Subcutaneous adipose tissue (tissue), 4 donors: Measurements from ENCODE around the gene CBX4. TPM values are rescaled to one million over a fixed set of nuclear protein-coding genes. Genes with fewer than 3 reads are reported as not detected.

Source experiments
- CTCF ChIP-seq: fragments of 450-650 bp; IDR thresholded peaks from one replicate; pipeline ENCODE4 v1.5.1; 2016; ENCODE audit warnings: low read depth, mild to moderate bottlenecking, control low read depth, antibody characterized with exemption, moderate library complexity
- total RNA-seq, 4 donors: library from RNA; depleted of rRNA; stranded (reverse); fragments of >200 nt; gene quantifications; one replicate each; pipeline ENCODE4 v1.1.0, GENCODE V29; 2016

CBX4 gene
- total RNA-seq, 4 donors from 2014 or later, result 3.9 to 9.6 (median 7.6) TPM

- no peak for TF ChIP-seq CTCF
Observed at GRCh38 chr17:79785900-79786810, 53.1 kb downstream of the CBX4 start.

GRCh38 chr17:79785017-79785899, 54.0 kb downstream of the CBX4 start:
- TF ChIP-seq CTCF, result no peak

GRCh38 chr17:79784353-79785016, 54.8 kb downstream of the CBX4 start:
- TF ChIP-seq CTCF, result no peak

GRCh38 chr17:79783891-79784290, 55.3 kb downstream of the CBX4 start:
- no peak for TF ChIP-seq CTCF

Other genes starting within 250 kb of the CBX4 start
- gene RBFOX3, start 228.4 kb downstream of the CBX4 start, total RNA-seq, result not detected
- not detected for gene ENPP7, start 108.5 kb downstream of the CBX4 start, total RNA-seq
- gene CBX2, start 61.3 kb downstream of the CBX4 start, total RNA-seq, result 1 to 10 TPM in 1 of 4 donors, under 1 TPM in 3; 0.34 to 3.0 (median 0.68) TPM
- gene CBX8, start 42.4 kb downstream of the CBX4 start, total RNA-seq, result 1 to 10 TPM in 2 of 4 donors, under 1 TPM in 2; 0.68 to 3.6 (median 1.5) TPM
- gene TBC1D16, start 196.4 kb upstream of the CBX4 start, total RNA-seq, result 100 to 1,000 TPM in 1 of 4 donors, 10 to 100 TPM in 3; 43.5 to 115 (median 60.5) TPM
- 1 to 10 TPM; 3.1 to 5.5 (median 4.6) TPM for gene CCDC40, start 197.2 kb upstream of the CBX4 start, total RNA-seq